NCI-H2107 (cell line): ENCODE data around the gene UGT1A5.

Source experiments
- DNase-seq: peaks from one replicate; lab custom pipeline; 2025; lab: John Stamatoyannopoulos, UW

Gene UGT1A5

GRCh38 chr2:233712611-233713261 lies at the start of gene UGT1A5:
TSS of gene UGT1A5 (plus strand) at chr2:233712907. CDS start at chr2:233712992, 85 bp downstream.
- no peak for DNase-seq

GRCh38 chr2:233663911-233664310 lies 48.8 kb upstream of the UGT1A5 start:
- DNase-seq = no peak

- no peak for DNase-seq
Measured at GRCh38 chr2:233668605-233669260, 44.0 kb upstream of the UGT1A5 start.

DNA sequence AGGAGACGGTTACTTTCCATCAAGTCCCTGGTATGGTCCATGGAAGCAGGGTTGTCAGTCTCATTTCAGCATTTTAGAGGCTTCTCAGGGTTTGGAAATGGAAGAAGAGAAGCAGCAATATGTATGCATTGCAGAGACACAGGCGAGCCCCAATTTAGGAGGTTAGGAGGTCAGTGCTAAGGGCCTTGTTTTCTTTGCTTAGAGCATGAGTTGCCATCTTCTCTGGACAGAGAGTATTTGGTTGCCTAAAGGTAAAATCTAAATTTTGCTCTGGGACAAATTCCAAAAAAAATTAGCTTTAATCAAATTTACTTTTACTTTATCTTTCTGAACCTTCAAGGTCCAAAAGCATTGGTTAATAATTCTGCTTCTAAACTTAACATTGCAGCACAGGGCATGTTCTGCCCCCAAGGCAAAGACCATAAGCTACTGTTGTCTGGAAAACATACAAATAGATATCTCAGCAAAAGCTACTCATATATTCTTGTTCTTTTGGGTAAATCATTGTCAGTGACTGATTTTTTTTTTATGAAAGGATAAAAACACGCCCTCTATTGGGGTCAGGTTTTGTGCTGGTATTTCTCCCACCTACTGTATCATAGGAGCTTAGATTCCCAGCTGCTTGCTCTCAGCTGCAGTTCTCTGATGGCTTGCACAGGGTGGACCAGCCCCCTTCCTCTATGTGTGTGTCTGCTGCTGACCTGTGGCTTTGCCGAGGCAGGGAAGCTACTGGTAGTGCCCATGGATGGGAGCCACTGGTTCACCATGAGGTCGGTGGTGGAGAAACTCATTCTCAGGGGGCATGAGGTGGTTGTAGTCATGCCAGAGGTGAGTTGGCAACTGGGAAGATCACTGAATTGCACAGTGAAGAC lies 41.2 kb upstream of the UGT1A5 start, which contains the start of gene UGT1A9:
Gene UGT1A9, plus strand, starts transcription at position 609 of the 872 bp plus-strand sequence. Its CDS starts 37 bp downstream, at position 646.
- DNase-seq = no peak

GRCh38 chr2:233672886-233673285 lies 39.8 kb upstream of the UGT1A5 start:
- DNase-seq = no peak

DNA sequence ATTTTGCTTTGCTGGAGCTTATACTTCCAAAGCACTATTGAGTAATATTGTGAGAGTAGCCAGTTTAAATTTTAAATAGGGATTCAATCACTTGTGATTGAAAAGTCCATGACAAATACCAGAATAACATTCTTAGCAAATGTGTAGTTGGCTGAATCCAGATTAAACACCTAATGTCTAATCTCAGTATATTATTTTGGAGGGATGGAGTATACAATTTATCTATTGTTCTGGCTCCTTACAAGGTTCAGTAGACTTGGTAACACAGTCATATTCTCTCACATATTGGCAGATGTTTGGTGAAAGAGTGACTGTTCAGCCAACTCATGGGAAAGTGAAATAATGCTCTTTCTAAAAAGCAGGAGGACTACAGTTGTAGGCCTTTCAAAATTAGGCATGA lies 38.8 kb upstream of the UGT1A5 start:
- no peak for DNase-seq

DNA sequence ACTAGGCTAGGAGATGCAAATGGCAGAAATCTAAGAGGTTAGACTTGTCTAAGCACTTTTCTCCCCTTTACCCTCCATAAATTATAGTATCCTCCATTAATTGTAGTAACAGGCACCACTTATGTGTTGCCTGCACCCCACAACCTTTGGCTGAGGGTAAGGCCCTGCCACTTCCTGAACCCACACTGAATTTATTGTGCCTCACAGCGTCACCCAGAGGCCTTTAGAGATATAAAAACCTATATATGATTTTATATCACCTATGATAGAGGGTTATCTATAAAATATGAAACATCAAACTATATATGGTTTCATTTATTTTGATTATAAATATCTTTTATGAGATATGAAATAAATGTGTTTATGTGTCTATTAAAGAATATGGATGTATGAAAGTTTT lies 38.4 kb upstream of the UGT1A5 start:
- DNase-seq = no peak

DNA sequence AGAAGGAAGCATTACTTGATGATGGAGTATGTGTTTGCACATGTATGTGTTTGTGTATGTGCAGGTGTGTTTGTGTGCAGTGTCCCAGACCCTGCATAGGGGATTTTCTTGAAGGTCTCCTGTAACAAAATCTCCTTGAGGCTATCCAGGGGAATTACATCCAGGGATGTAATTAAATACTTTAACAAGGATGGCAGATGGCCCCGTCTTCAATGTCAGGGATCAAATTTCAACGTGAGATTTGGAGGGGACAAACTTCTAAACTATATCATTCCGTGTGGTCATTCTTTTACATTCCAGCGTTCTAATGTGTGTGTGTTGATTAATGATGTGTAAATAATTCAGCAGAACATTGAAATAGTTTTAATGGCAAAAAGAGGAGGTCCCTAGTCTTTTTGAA lies 37.7 kb upstream of the UGT1A5 start:
- DNase-seq = no peak

DNA sequence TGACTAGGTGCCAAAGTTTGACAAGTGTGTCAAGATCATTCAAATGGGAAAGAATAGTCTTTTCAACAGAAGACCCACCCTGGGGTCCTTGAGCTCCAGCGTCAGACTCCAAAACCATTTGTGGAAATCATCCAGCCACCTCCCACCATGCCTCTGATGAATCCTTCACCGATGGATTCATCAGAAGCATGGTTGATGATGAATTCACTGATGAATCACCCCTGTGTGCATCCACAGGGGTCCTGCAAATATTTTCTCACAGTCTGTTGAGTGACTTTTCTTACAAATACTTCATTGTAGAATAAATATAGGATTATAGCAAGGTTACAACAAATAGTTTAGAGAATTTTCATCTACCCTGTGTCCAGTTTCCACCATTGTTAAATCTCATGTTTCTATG lies 36.7 kb upstream of the UGT1A5 start:
- no peak for DNase-seq

DNA sequence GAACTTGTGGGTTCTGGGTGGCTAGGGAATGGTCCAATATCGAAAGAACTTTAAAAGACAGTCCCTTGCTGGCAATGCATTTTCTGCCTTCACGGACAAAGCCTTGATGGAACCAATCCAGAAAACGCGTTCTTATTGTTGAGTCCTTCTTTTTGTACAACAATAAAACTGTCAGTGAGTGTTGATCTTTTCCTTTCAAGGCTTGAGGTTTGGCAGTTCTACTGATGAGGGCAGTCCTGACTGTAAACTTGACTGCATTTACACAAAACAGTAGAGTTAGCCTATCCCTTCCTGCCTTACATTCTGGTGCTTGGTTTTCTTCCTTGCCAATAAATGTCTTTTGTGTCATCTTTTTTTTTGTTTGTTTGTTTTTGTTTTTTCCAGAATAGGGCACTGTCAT lies 33.5 kb upstream of the UGT1A5 start:
- DNase-seq = no peak

- no peak for DNase-seq
Measured at GRCh38 chr2:233680361-233681045, 32.2 kb upstream of the UGT1A5 start.

- no peak for DNase-seq
Measured at GRCh38 chr2:233681521-233682099, 31.1 kb upstream of the UGT1A5 start, which contains the start of gene UGT1A7. TSS of gene UGT1A7 (plus strand) at chr2:233681901. CDS start at chr2:233681938, 37 bp downstream.

- DNase-seq = no peak
Measured at GRCh38 chr2:233684640-233685039, 28.1 kb upstream of the UGT1A5 start.

DNA sequence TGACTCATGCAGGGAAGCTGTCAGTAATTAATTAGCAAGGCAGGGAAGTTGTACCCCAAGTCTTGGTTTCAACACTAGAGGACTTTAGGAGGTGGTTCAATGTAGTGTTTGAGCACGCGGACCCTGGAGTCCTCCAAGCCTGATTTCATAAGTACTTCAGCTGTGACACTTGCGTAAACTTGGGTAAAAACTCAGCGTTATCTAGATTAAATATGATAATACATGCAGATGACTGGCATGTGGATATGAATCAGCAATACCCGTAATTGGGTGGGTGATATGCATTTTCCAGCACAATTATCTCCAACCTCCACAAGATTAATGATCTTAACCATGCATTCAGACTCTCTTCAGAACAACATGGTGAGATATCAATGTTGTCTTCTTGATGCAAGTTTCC lies 25.8 kb upstream of the UGT1A5 start:
- no peak for DNase-seq

GRCh38 chr2:233688341-233688740 lies 24.4 kb upstream of the UGT1A5 start:
- DNase-seq = no peak

GRCh38 chr2:233689031-233689430 lies 23.7 kb upstream of the UGT1A5 start:
- no peak for DNase-seq

DNA sequence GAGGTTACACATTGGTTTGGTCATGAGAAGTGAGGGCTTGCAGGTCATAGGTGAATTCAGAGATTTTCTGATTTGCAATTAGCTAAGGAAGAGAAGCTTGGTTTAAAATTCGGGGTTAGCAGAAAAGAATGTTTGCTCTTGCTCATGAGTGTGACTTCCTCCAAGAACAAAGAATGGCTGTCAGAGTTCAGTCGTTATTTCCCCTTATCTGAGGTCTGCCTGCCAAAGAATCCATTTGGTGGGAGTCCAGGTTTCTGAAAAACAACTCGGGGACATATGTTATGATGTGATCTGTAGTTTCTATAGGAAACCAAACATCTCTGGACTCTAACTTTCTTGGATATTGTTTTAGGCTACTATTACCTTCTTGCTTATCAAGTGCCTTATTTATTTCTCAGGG lies 23.2 kb upstream of the UGT1A5 start:
- no peak for DNase-seq

DNA sequence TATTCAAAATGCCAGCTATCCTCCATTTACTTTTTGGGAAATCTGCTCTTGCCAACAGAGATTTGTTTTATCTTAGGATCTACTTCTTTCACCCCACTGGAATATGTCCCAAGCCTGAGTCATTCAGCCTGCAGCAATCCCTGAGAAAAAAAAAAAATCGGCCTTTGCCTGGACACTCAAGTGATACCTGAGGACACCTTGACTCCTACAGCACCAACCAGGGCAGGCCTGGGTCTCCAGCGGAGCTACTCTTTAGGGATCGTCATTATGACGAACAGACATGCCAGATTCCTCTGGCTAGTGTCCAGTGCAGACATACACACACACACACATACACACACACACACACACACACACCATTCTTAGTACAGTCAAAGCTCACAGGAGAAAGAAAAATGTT lies 22.3 kb upstream of the UGT1A5 start:
- no peak for DNase-seq

GRCh38 chr2:233691443-233692433 lies 21.0 kb upstream of the UGT1A5 start:
- no peak for DNase-seq

DNA sequence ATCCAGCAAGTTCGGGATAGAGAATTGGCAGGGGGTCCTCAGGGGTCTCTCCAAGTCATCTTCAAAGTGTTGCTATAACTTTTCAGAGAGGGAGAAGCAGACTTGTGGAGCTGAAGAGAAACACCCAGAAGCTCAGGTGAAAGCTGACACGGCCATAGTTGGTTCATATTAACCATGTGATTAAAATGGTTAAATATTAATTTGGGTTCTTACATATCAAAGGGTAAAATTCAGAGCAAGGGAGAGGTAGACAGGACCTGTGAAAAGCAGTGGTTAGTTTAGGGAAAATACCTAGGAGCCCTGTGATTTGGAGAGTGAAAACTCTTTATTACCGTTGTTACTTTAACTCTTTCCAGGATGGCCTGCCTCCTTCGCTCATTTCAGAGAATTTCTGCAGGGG lies 20.1 kb upstream of the UGT1A5 start, which contains the start of gene UGT1A6:
Gene UGT1A6, plus strand, starts transcription at position 243 of the 400 bp plus-strand sequence. Its CDS starts 115 bp downstream, at position 358.
- DNase-seq = no peak
